OCI-LY1 (cell line): ENCODE data around the gene RND1.

Experiments
- H2AFZ ChIP-seq: fragments of 200-600 bp; sonication (generic), shearing (Covaris generic); 2 replicates; pipeline ENCODE4 v1.6.0; 2014; ENCODE audit warnings: antibody characterized with exemption, mild to moderate bottlenecking, low read length
- H3F3A ChIP-seq: fragments of 200-600 bp; sonication (generic), shearing (Covaris generic); 2 replicates; pipeline ENCODE4 v1.6.0; 2014; ENCODE audit warnings: mild to moderate bottlenecking, antibody characterized with exemption, low read length, moderate library complexity; ENCODE audit not compliant: insufficient read depth
- H3K27ac ChIP-seq: fragments of 200-600 bp; sonication (generic); 2 replicates; pipeline ENCODE4 v1.5.1; 2014; ENCODE audit warnings: low read length, mixed run types, mild to moderate bottlenecking, low read depth; ENCODE audit not compliant: poor library complexity, severe bottlenecking
- H3K27me3 ChIP-seq: fragments of 200-600 bp; sonication (generic); 2 replicates; pipeline ENCODE4 v1.6.0; 2014; ENCODE audit warnings: antibody characterized with exemption, mild to moderate bottlenecking, low read length, moderate library complexity; ENCODE audit not compliant: insufficient read depth
- H3K36me3 ChIP-seq: fragments of 200-600 bp; sonication (generic); 2 replicates; pipeline ENCODE4 v1.6.1; 2014; ENCODE audit warnings: mild to moderate bottlenecking, antibody characterized with exemption, low read length, moderate library complexity, mixed read lengths; ENCODE audit not compliant: insufficient read depth
- H3K4me1 ChIP-seq: fragments of 200-600 bp; sonication (generic); 2 replicates; pipeline ENCODE4 v1.5.1; 2014; ENCODE audit warnings: mild to moderate bottlenecking, low read length, moderate library complexity; ENCODE audit not compliant: insufficient read depth, severe bottlenecking
- H3K4me2 ChIP-seq: fragments of 200-600 bp; sonication (generic), shearing (Covaris generic); 2 replicates; pipeline ENCODE4 v1.6.1; 2014; ENCODE audit warnings: low read length
- H3K4me3 ChIP-seq: fragments of 200-600 bp; sonication (generic); 2 replicates; pipeline ENCODE4 v1.5.1; 2014; ENCODE audit warnings: low read length, low read depth, mild to moderate bottlenecking, mixed read lengths; ENCODE audit not compliant: poor library complexity, severe bottlenecking
- H3K79me2 ChIP-seq: fragments of 200-600 bp; shearing (Covaris generic); 2 replicates; pipeline ENCODE4 v1.6.1; 2016; ENCODE audit warnings: mixed run types, low read length, mixed read lengths; ENCODE audit not compliant: insufficient read depth
- H3K9ac ChIP-seq: fragments of 200-600 bp; sonication (generic), shearing (Covaris generic); 2 replicates; pipeline ENCODE4 v1.6.1; 2014; ENCODE audit warnings: mild to moderate bottlenecking, low read length, mixed read lengths
- H3K9me2 ChIP-seq: fragments of 200-600 bp; sonication (generic), shearing (Covaris generic); 2 replicates; pipeline ENCODE4 v1.6.1; 2014; ENCODE audit warnings: low read depth, mild to moderate bottlenecking, low read length, mixed read lengths
- H3K9me3 ChIP-seq: fragments of 200-600 bp; shearing (Covaris generic); 2 replicates; pipeline ENCODE4 v1.6.1; 2014; ENCODE audit warnings: low read length, mixed read lengths
- H4K20me1 ChIP-seq: fragments of 200-600 bp; sonication (generic), shearing (Covaris generic); 2 replicates; pipeline ENCODE4 v1.6.0; 2016; ENCODE audit warnings: mild to moderate bottlenecking, low read length; ENCODE audit not compliant: insufficient read depth
- EZH2 ChIP-seq: fragments of 200-600 bp; sonication (generic), shearing (Covaris generic); IDR thresholded peaks from 2 replicates; pipeline ENCODE4 v1.8.0; 2017; ENCODE audit warnings: borderline replicate concordance, mixed run types, mild to moderate bottlenecking, antibody characterized with exemption, low read length, moderate library complexity, mixed read lengths
- TF ChIP-seq, protein P1 (sequence below): fragments of 200-600 bp; sonication (generic), shearing (Covaris generic); IDR thresholded peaks from 2 replicates; pipeline ENCODE4 v1.5.1; 2017; ENCODE audit warnings: mild to moderate bottlenecking, antibody characterized with exemption, low read length, moderate library complexity, mixed read lengths

The RND1 gene

GRCh38 chr12:48903982-48904411 lies 38.3 kb upstream of the RND1 start:
- H3K27ac ChIP-seq, result no peak overlapping the region

GRCh38 chr12:48903363-48903981 lies 37.8 kb upstream of the RND1 start:
- no peaks in the 10 kb centered on the region for H3K79me2 ChIP-seq
- H3F3A ChIP-seq, result no peaks in the 10 kb centered on the region
- TF ChIP-seq, protein P1, sequence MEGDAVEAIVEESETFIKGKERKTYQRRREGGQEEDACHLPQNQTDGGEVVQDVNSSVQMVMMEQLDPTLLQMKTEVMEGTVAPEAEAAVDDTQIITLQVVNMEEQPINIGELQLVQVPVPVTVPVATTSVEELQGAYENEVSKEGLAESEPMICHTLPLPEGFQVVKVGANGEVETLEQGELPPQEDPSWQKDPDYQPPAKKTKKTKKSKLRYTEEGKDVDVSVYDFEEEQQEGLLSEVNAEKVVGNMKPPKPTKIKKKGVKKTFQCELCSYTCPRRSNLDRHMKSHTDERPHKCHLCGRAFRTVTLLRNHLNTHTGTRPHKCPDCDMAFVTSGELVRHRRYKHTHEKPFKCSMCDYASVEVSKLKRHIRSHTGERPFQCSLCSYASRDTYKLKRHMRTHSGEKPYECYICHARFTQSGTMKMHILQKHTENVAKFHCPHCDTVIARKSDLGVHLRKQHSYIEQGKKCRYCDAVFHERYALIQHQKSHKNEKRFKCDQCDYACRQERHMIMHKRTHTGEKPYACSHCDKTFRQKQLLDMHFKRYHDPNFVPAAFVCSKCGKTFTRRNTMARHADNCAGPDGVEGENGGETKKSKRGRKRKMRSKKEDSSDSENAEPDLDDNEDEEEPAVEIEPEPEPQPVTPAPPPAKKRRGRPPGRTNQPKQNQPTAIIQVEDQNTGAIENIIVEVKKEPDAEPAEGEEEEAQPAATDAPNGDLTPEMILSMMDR, result no peak
- no peak for TF ChIP-seq EZH2
- H2AFZ ChIP-seq, result no peak overlapping the region
- H3K27me3 ChIP-seq, result no peaks in the 10 kb centered on the region
- H3K4me3 ChIP-seq, result no peak overlapping the region
- H3K9me2 ChIP-seq, result no peaks in the 10 kb centered on the region
- H3K27ac ChIP-seq, result no peak overlapping the region
- peaks cover 4% of the 10 kb centered on the region for H3K4me1 ChIP-seq
- H3K9ac ChIP-seq, result no peak overlapping the region
- no peaks in the 10 kb centered on the region for H3K9me3 ChIP-seq
- H4K20me1 ChIP-seq, result no peaks in the 10 kb centered on the region
- no peak overlapping the region for H3K4me2 ChIP-seq
- no peaks in the 10 kb centered on the region for H3K36me3 ChIP-seq

More at GRCh38 chr12:48903982-48904411, 38.3 kb upstream of the RND1 start:
- no peaks in the 10 kb centered on the region for H3K27me3 ChIP-seq
- peak overlapping the region; percentile 69 for H3K4me2 ChIP-seq
- no peaks in the 10 kb centered on the region for H4K20me1 ChIP-seq
- peak overlapping the region; percentile 52 for H3K4me3 ChIP-seq
- TF ChIP-seq, protein P1, result peak; percentile 59
- TF ChIP-seq EZH2, result no peak
- H3K36me3 ChIP-seq, result no peaks in the 10 kb centered on the region
- H3K9ac ChIP-seq, result peak overlapping the region; percentile 34; the same call in 1 of the 2 replicates
- peaks cover 4% of the 10 kb centered on the region for H3K4me1 ChIP-seq
- no peaks in the 10 kb centered on the region for H3K9me3 ChIP-seq
- no peaks in the 10 kb centered on the region for H3F3A ChIP-seq
- H2AFZ ChIP-seq, result peak overlapping the region; percentile 83; the same call in 1 of the 2 replicates
- H3K79me2 ChIP-seq, result no peaks in the 10 kb centered on the region
- no peaks in the 10 kb centered on the region for H3K9me2 ChIP-seq

- Histone ChIP-seq H3K9ac (no peak overlapping the region), H3K79me2 (no peaks in the 10 kb centered on the region), H3K9me3 (no peaks in the 10 kb centered on the region), H3K4me3 (no peak overlapping the region), H2AFZ (no peak overlapping the region), H3K27ac (no peak overlapping the region), H3K27me3 (no peaks in the 10 kb centered on the region), H3K4me1 (peaks cover 4% of the 10 kb centered on the region), H4K20me1 (no peaks in the 10 kb centered on the region), H3K9me2 (no peaks in the 10 kb centered on the region), H3K36me3 (no peaks in the 10 kb centered on the region), H3K4me2 (no peak overlapping the region), H3F3A (no peaks in the 10 kb centered on the region)
- no peak for TF ChIP-seq EZH2
- TF ChIP-seq, protein P1, result no peak
Observed at GRCh38 chr12:48901278-48901677, 35.6 kb upstream of the RND1 start.
